HEK293 (cell line): ENCODE data around the gene SLC25A26.

ENCODE experiments used
- CTCF ChIA-PET: fragments of 350-600 bp; formaldehyde crosslinking; extraction: SDS; loops from one replicate; lab custom pipeline; 2021; ENCODE audit warnings: antibody characterized with exemption; lab: Yijun Ruan, JAX
- POLR2A ChIA-PET: fragments of 300-600 bp; formaldehyde crosslinking; extraction: SDS; loops from one replicate; lab custom pipeline; 2020; ENCODE audit warnings: antibody characterized with exemption, inconsistent platforms; lab: Yijun Ruan, JAX
- H3K27ac ChIP-seq: fragments of 200-500 bp; sonication (Bioruptor generic); 2 replicates; pipeline ENCODE4 v1.5.1; 2014; ENCODE audit warnings: low read depth, low read length, control low read depth, inconsistent platforms; ENCODE audit errors: extremely low read depth
- H3K36me3 ChIP-seq, 2 experiments: fragments of 200-500 bp in 1 of 2; sonication (Bioruptor generic) in 1 of 2; 1 replicate in 1 of 2; 2 replicates in 1 of 2; pipeline ENCODE4 v1.5.1; 2014 to 2017; ENCODE audit warnings: inconsistent platforms in 2 of 2, low read length in 2 of 2; ENCODE audit not compliant: control insufficient read depth in 2 of 2, insufficient read depth in 1 of 2
- H3K4me1 ChIP-seq: fragments of 200-500 bp; sonication (Bioruptor generic); 2 replicates; pipeline ENCODE4 v1.5.1; 2014; ENCODE audit warnings: mild to moderate bottlenecking, low read length, inconsistent platforms; ENCODE audit not compliant: control insufficient read depth, insufficient read depth
- H3K4me3 ChIP-seq: 2 replicates; pipeline ENCODE4 v1.5.1; 2011; ENCODE audit warnings: low read depth, mild to moderate bottlenecking, control low read depth, low read length, moderate library complexity
- H3K9me3 ChIP-seq: fragments of 200-500 bp; sonication (Bioruptor generic); 2 replicates; pipeline ENCODE4 v1.5.1; 2014; ENCODE audit warnings: low read depth, low read length, inconsistent platforms; ENCODE audit not compliant: control insufficient read depth, insufficient read depth
- AEBP2 ChIP-seq: fragments of 450-650 bp; formaldehyde crosslinking; IDR thresholded peaks from 2 replicates; pipeline ENCODE4 v1.5.1; 2016; ENCODE audit warnings: missing biosample characterization, missing genetic modification characterization, borderline replicate concordance
- EGR2 ChIP-seq: fragments of 450-650 bp; formaldehyde crosslinking; IDR thresholded peaks from 2 replicates; pipeline ENCODE4 v1.5.1; 2016; ENCODE audit warnings: low read depth, missing biosample characterization, missing genetic modification characterization
- FEZF1 ChIP-seq: fragments of 450-650 bp; formaldehyde crosslinking; IDR thresholded peaks from 2 replicates; pipeline ENCODE4 v1.5.1; 2016; ENCODE audit warnings: missing biosample characterization, missing genetic modification characterization
- HOXD13 ChIP-seq: sonication (generic); formaldehyde crosslinking; IDR thresholded peaks from 2 replicates; pipeline ENCODE4 v1.8.0; 2022; ENCODE audit warnings: missing genetic modification reagents, borderline replicate concordance
- KLF8 ChIP-seq: fragments of 450-650 bp; formaldehyde crosslinking; IDR thresholded peaks from 2 replicates; pipeline ENCODE4 v1.5.1; 2016; ENCODE audit warnings: missing biosample characterization, missing genetic modification characterization
- PBX3 ChIP-seq: sonication (generic); formaldehyde crosslinking; IDR thresholded peaks from 2 replicates; pipeline ENCODE4 v1.8.1; 2022; ENCODE audit warnings: mild to moderate bottlenecking, moderate library complexity, missing genetic modification reagents
- TRIM28 ChIP-seq: IDR thresholded peaks from 2 replicates; pipeline ENCODE4 v1.6.1; 2011; ENCODE audit warnings: low read length, control low read depth, borderline replicate concordance
- ZNF10 ChIP-seq: fragments of 450-650 bp; formaldehyde crosslinking; IDR thresholded peaks from 2 replicates; pipeline ENCODE4 v1.5.1; 2017; ENCODE audit warnings: missing biosample characterization, missing genetic modification characterization
- ZNF112 ChIP-seq: fragments of 450-650 bp; formaldehyde crosslinking; IDR thresholded peaks from 2 replicates; pipeline ENCODE4 v1.5.0; 2017; ENCODE audit warnings: missing biosample characterization, missing genetic modification characterization
- ZNF2 ChIP-seq: fragments of 450-650 bp; formaldehyde crosslinking; IDR thresholded peaks from 2 replicates; pipeline ENCODE4 v1.5.1; 2016; ENCODE audit warnings: missing biosample characterization, missing genetic modification characterization
- ZNF223 ChIP-seq: fragments of 450-650 bp; formaldehyde crosslinking; IDR thresholded peaks from 2 replicates; pipeline ENCODE4 v1.5.1; 2016; ENCODE audit warnings: missing biosample characterization, missing genetic modification characterization
- ZNF248 ChIP-seq: fragments of 450-650 bp; formaldehyde crosslinking; IDR thresholded peaks from 2 replicates; pipeline ENCODE4 v1.5.1; 2017; ENCODE audit warnings: missing biosample characterization, missing genetic modification characterization
- ZNF37A ChIP-seq: fragments of 450-650 bp; IDR thresholded peaks from 2 replicates; pipeline ENCODE4 v1.5.1; 2018; ENCODE audit warnings: missing biosample characterization, missing genetic modification characterization
- ZNF501 ChIP-seq: fragments of 450-650 bp; formaldehyde crosslinking; IDR thresholded peaks from 2 replicates; pipeline ENCODE4 v1.5.1; 2016; ENCODE audit warnings: missing biosample characterization, missing genetic modification characterization
- ZNF561 ChIP-seq: fragments of 450-650 bp; IDR thresholded peaks from 2 replicates; pipeline ENCODE4 v1.5.1; 2018; ENCODE audit warnings: missing biosample characterization, missing genetic modification characterization, borderline replicate concordance
- ZNF596 ChIP-seq: fragments of 450-650 bp; IDR thresholded peaks from 2 replicates; pipeline ENCODE4 v1.5.0; 2018; ENCODE audit warnings: missing biosample characterization, mild to moderate bottlenecking, missing genetic modification characterization, moderate library complexity
- ZNF660 ChIP-seq: fragments of 450-650 bp; IDR thresholded peaks from 2 replicates; pipeline ENCODE4 v1.5.1; 2018; ENCODE audit warnings: missing biosample characterization, mild to moderate bottlenecking, missing genetic modification characterization
- ZNF792 ChIP-seq: fragments of 450-650 bp; formaldehyde crosslinking; IDR thresholded peaks from 2 replicates; pipeline ENCODE4 v1.5.1; 2016; ENCODE audit warnings: missing biosample characterization, missing genetic modification characterization
- TF ChIP-seq, protein P1 (sequence below): fragments of 450-650 bp; formaldehyde crosslinking; IDR thresholded peaks from 2 replicates; pipeline ENCODE4 v1.5.1; 2016; ENCODE audit warnings: missing biosample characterization, missing genetic modification characterization
- TF ChIP-seq, protein P2 (sequence below): fragments of 450-650 bp; formaldehyde crosslinking; conservative IDR thresholded peaks from 2 replicates; pipeline ENCODE4 v1.5.1; 2016; ENCODE audit warnings: low read depth, missing biosample characterization, missing genetic modification characterization

SLC25A26 gene

DNA sequence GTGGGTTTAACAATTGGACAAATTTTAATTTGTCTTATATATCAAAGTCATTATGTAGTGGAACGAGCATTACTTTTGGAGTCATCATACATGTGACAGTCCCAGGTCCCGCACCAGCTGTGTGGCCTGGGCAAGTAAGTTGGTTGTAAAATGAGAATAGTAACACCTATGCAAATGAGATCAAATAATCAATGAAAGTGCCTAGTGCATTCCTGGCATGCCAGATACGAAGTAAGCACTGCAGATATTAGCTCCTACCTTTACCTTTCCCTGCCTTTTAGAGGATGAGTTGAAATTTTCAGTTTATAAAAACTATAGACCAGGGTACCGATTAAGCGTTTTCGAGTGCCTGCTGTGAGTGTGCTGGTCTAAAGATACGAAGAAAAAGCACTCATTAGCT, 145.9 kb downstream of the SLC25A26 start:
- H3K4me3 ChIP-seq = no peak overlapping the region
- peaks cover 0 to 3% of the 10 kb centered on the region in 2 experiments; a peak in 1 of 3 replicates for H3K36me3 ChIP-seq
- POLR2A ChIA-PET = no interaction called here
- no peaks in the 10 kb centered on the region for H3K9me3 ChIP-seq
- CTCF ChIA-PET = interaction anchor here (0.6 to 1.9 kb wide), 2 partner anchors 11 to 272 kb away, joined by 3 to 6 read pairs; no protein-coding TSS in a partner anchor
- TF ChIP-seq EGR2 = no peak
- TF ChIP-seq ZNF2 (tag by site-specific recombination) = no peak
- no peak for TF ChIP-seq KLF8 (tag by site-specific recombination)
- TF ChIP-seq FEZF1 (tag by site-specific recombination) = no peak
- TF ChIP-seq ZNF792 (tag by site-specific recombination) = no peak
- TF ChIP-seq, protein P1, sequence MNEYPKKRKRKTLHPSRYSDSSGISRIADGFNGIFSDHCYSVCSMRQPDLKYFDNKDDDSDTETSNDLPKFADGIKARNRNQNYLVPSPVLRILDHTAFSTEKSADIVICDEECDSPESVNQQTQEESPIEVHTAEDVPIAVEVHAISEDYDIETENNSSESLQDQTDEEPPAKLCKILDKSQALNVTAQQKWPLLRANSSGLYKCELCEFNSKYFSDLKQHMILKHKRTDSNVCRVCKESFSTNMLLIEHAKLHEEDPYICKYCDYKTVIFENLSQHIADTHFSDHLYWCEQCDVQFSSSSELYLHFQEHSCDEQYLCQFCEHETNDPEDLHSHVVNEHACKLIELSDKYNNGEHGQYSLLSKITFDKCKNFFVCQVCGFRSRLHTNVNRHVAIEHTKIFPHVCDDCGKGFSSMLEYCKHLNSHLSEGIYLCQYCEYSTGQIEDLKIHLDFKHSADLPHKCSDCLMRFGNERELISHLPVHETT (tag by site-specific recombination) = no peak
- no peak for TF ChIP-seq HOXD13 (CRISPR knock-in tag)
- TF ChIP-seq ZNF596 (tag by site-specific recombination) = no peak
- no peak for TF ChIP-seq TRIM28
- no peak for TF ChIP-seq AEBP2 (tag by site-specific recombination)
- no peaks in the 10 kb centered on the region for H3K4me1 ChIP-seq
- H3K27ac ChIP-seq = no peak overlapping the region

GRCh38 chr3:66367979-66368378, 147.2 kb downstream of the SLC25A26 start:
- ChIA-PET POLR2A (no interaction called here), CTCF (no interaction called here)
- TF ChIP-seq, protein P2, sequence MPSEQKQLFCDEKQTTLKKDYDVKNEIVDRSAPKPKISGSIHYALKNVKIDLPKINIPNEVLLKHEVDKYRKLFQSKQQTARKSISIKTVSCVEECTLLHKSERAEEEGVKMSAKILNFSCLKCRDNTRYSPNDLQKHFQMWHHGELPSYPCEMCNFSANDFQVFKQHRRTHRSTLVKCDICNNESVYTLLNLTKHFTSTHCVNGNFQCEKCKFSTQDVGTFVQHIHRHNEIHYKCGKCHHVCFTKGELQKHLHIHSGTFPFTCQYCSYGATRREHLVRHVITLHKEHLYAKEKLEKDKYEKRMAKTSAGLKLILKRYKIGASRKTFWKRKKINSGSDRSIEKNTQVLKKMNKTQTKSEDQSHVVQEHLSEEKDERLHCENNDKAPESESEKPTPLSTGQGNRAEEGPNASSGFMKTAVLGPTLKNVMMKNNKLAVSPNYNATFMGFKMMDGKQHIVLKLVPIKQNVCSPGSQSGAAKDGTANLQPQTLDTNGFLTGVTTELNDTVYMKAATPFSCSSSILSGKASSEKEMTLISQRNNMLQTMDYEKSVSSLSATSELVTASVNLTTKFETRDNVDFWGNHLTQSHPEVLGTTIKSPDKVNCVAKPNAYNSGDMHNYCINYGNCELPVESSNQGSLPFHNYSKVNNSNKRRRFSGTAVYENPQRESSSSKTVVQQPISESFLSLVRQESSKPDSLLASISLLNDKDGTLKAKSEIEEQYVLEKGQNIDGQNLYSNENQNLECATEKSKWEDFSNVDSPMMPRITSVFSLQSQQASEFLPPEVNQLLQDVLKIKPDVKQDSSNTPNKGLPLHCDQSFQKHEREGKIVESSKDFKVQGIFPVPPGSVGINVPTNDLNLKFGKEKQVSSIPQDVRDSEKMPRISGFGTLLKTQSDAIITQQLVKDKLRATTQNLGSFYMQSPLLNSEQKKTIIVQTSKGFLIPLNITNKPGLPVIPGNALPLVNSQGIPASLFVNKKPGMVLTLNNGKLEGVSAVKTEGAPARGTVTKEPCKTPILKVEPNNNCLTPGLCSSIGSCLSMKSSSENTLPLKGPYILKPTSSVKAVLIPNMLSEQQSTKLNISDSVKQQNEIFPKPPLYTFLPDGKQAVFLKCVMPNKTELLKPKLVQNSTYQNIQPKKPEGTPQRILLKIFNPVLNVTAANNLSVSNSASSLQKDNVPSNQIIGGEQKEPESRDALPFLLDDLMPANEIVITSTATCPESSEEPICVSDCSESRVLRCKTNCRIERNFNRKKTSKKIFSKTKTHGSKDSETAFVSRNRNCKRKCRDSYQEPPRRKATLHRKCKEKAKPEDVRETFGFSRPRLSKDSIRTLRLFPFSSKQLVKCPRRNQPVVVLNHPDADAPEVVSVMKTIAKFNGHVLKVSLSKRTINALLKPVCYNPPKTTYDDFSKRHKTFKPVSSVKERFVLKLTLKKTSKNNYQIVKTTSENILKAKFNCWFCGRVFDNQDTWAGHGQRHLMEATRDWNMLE (tag by site-specific recombination) = no peak
- no peak for TF ChIP-seq ZNF561 (tag by site-specific recombination)
- H3K4me3 ChIP-seq = no peak overlapping the region
- H3K36me3 ChIP-seq = peaks cover 0 to 3% of the 10 kb centered on the region in 2 experiments; a peak in 1 of 3 replicates
- H3K9me3 ChIP-seq = no peaks in the 10 kb centered on the region
- H3K27ac ChIP-seq = no peak overlapping the region
- H3K4me1 ChIP-seq = no peaks in the 10 kb centered on the region

DNA sequence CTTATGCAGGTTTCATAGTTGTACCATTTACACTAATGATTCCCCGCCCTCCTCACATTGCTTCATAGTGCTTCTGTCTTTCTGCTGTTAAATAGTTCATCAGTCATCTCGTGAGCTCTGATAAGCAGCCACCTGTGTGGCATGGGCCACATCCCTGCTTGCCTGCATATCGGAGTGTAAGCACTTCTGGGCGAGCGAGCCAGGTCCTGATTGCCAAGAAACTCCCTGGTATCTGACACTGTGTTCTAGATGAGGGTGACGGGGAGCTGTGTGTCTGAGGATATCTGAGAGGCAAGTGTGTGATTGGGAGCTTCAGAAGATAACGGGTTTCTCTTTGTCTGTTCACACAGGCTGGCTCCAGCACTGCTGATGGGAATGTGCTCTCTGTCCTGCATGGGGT, 149.4 kb downstream of the SLC25A26 start:
- H3K9me3 ChIP-seq = no peaks in the 10 kb centered on the region
- H3K36me3 ChIP-seq = peaks cover 0 to 6% of the 10 kb centered on the region in 2 experiments; a peak in 1 of 3 replicates
- ChIA-PET CTCF (no interaction called here), POLR2A (no interaction called here)
- H3K27ac ChIP-seq = no peak overlapping the region
- H3K4me1 ChIP-seq = no peaks in the 10 kb centered on the region
- TF ChIP-seq PBX3 (CRISPR knock-in tag) = no peak
- no peak for TF ChIP-seq ZNF248 (tag by site-specific recombination)
- no peak for TF ChIP-seq ZNF10
- TF ChIP-seq ZNF501 (tag by site-specific recombination) = no peak
- TF ChIP-seq ZNF660 (tag by site-specific recombination) = 0 out of 2 replicates have a peak, but pooled peaks have one; percentile 45
- no peak for TF ChIP-seq ZNF37A (tag by site-specific recombination)
- TF ChIP-seq ZNF223 (tag by site-specific recombination) = no peak
- TF ChIP-seq ZNF112 (tag by site-specific recombination) = no peak
- TF ChIP-seq, all 188 proteins: peak for 1
- no peak overlapping the region for H3K4me3 ChIP-seq
